HepG2 (cell line): ENCODE measurements around the gene KCNAB1. TPM values are rescaled to one million over a fixed set of nuclear protein-coding genes. Genes with fewer than 3 reads are reported as not detected.

Experiments used
- ATAC-seq: fragments of 200-7000 bp; cut with Tn5 transposase; 3 replicates; pipeline ENCODE4 v1.9.1; 2020; ENCODE audit warnings: mild to moderate bottlenecking, moderate library complexity
- BruUV-seq: library from RNA; stranded (reverse); fragments of 400-500 nt; replicated peaks from 2 replicates; lab custom pipeline; 2021; lab: Mats Ljungman, UMichigan
- CTCF ChIA-PET: fragments of 300-600 bp; formaldehyde crosslinking; extraction: SDS; loops from one replicate; lab custom pipeline; 2021; ENCODE audit warnings: low total read pairs, inconsistent platforms, low intra/inter-chr PET ratio; lab: Yijun Ruan, JAX
- POLR2A ChIA-PET: fragments of 350-600 bp; sonication (Branson Sonifier 250); formaldehyde crosslinking; loops from one replicate; lab custom pipeline; 2020; ENCODE audit warnings: antibody characterized with exemption, inconsistent platforms; lab: Yijun Ruan, JAX
- DNase-seq: peaks from one replicate; pipeline ENCODE4 v3.0.0-alpha.2; 2015; ENCODE audit warnings: low spot score
- FAIRE-seq: peaks from 3 replicates; lab custom pipeline; 2011; peaks lifted over from hg19 to GRCh38; lab: Jason Lieb, UNC
- H2AFZ ChIP-seq: one replicate; pipeline ENCODE4 v1.6.1; 2011; ENCODE audit warnings: low read length, inconsistent platforms
- H3K27ac ChIP-seq: fragments of 300-600 bp; 3 replicates; pipeline ENCODE4 v1.8.0; 2011; ENCODE audit warnings: mixed run types, mild to moderate bottlenecking, mixed read lengths, low read length, inconsistent platforms; ENCODE audit not compliant: insufficient read depth; ENCODE audit errors: extremely low read length
- H3K27me3 ChIP-seq, 2 experiments: fragments of 200-600 bp in 1 of 2; 2 replicates in 1 of 2; 3 replicates in 1 of 2; pipeline versions ENCODE4 v1.6.0 to v1.8.0; 2011; ENCODE audit warnings: low read length in 2 of 2, mild to moderate bottlenecking in 2 of 2, moderate library complexity in 2 of 2, inconsistent platforms in 1 of 2; ENCODE audit not compliant: insufficient read depth in 2 of 2, control insufficient read depth in 1 of 2
- H3K36me3 ChIP-seq, 2 experiments: fragments of 200-600 bp in 1 of 2; replicated peaks in 1 of 2; 2 replicates in 1 of 2; 3 replicates in 1 of 2; pipeline versions ENCODE4 v1.5.1 to v1.8.0; 2011; ENCODE audit warnings: low read length in 2 of 2, inconsistent platforms in 1 of 2; ENCODE audit not compliant: insufficient read depth in 2 of 2, control insufficient read depth in 1 of 2
- H3K4me1 ChIP-seq: 2 replicates; pipeline ENCODE4 v1.5.1; 2012; ENCODE audit warnings: low read length, inconsistent platforms; ENCODE audit not compliant: insufficient read depth
- H3K4me2 ChIP-seq: 2 replicates; pipeline ENCODE4 v1.6.0; 2011; ENCODE audit warnings: low read depth, low read length, inconsistent platforms
- H3K4me3 ChIP-seq, 3 experiments: fragments of 200-600 bp in 1 of 3; sonication (generic), shearing (Covaris generic) in 1 of 3; replicated peaks in 1 of 3; 2 replicates each; pipeline ENCODE4 v1.5.1; 2011 to 2016; ENCODE audit warnings: low read length in 3 of 3, inconsistent platforms in 2 of 3, low read depth in 2 of 3, mild to moderate bottlenecking in 2 of 3, control low read depth in 1 of 3, mixed read lengths in 1 of 3; ENCODE audit not compliant: insufficient read depth in 1 of 3
- H3K79me2 ChIP-seq: one replicate; pipeline ENCODE4 v1.6.1; 2011; ENCODE audit warnings: low read length, inconsistent platforms; ENCODE audit not compliant: insufficient read depth
- H3K9ac ChIP-seq: 2 replicates; pipeline ENCODE4 v1.6.0; 2011; ENCODE audit warnings: mild to moderate bottlenecking, low read depth, low read length, inconsistent platforms; ENCODE audit not compliant: insufficient read depth
- H3K9me3 ChIP-seq: 2 replicates; pipeline ENCODE4 v1.5.1; 2012; ENCODE audit warnings: mild to moderate bottlenecking, low read length
- H4K20me1 ChIP-seq: 2 replicates; pipeline ENCODE4 v1.6.0; 2011; ENCODE audit warnings: inconsistent platforms, mild to moderate bottlenecking, low read length, moderate library complexity; ENCODE audit not compliant: insufficient read depth
- HCFC1 ChIP-seq: fragments of 150-350 bp; IDR thresholded peaks from 2 replicates; pipeline ENCODE4 v1.6.1; 2014; ENCODE audit warnings: low read depth, low read length
- HOXA7 ChIP-seq: sonication (generic); formaldehyde crosslinking; IDR thresholded peaks from 2 replicates; pipeline ENCODE4 v1.8.1; 2022; ENCODE audit warnings: mild to moderate bottlenecking, missing genetic modification reagents, moderate library complexity
- KDM1A ChIP-seq: IDR thresholded peaks from 2 replicates; pipeline ENCODE4 v1.6.1; 2016; ENCODE audit warnings: missing compliant biosample characterization
- KDM6A ChIP-seq: IDR thresholded peaks from 2 replicates; pipeline ENCODE4 v1.6.1; 2016; ENCODE audit warnings: low read depth
- MAZ ChIP-seq, 2 experiments: sonication (generic) in 1 of 2; formaldehyde crosslinking in 1 of 2; IDR thresholded peaks; 2 replicates each; pipeline versions ENCODE4 v1.5.0 to v1.6.1; 2012 to 2020; ENCODE audit warnings: low read depth in 2 of 2, mild to moderate bottlenecking in 2 of 2, borderline replicate concordance in 1 of 2, improper control_type of control experiment in 1 of 2, low read length in 1 of 2, missing genetic modification reagents in 1 of 2, moderate library complexity in 1 of 2
- ZBTB7A ChIP-seq: sonication (generic); formaldehyde crosslinking; IDR thresholded peaks from 2 replicates; pipeline ENCODE4 v1.8.0; 2022; ENCODE audit warnings: mild to moderate bottlenecking, missing genetic modification reagents
- ZFP36 ChIP-seq: fragments of 150-350 bp; IDR thresholded peaks from 2 replicates; pipeline ENCODE4 v1.6.1; 2018; ENCODE audit warnings: borderline replicate concordance, low read length, low read depth; ENCODE audit not compliant: partially characterized antibody
- ZNF780A ChIP-seq: sonication (generic); formaldehyde crosslinking; IDR thresholded peaks from 2 replicates; pipeline ENCODE4 v1.8.0; 2022; ENCODE audit warnings: mild to moderate bottlenecking, missing genetic modification reagents, moderate library complexity
- WGBS: methylation state at CpG from one replicate; pipeline ENCODE4 v1.1.6; 2017; ENCODE audit warnings: low lambda C conversion rate; 5-methylcytosine and 5-hydroxymethylcytosine counted together
- in situ Hi-C: cut with HindIII; loops from 2 replicates; pipeline ENCODE4 v1.10.0; 2017; ENCODE audit warnings: low pct_unique_long_range_greater_than_20kb; ENCODE audit not compliant: extremely low pct_ligation_motif_present
- intact Hi-C: fragments of 100-400 bp; cut with micrococcal nuclease; formaldehyde crosslinking; loops from one replicate; pipeline ENCODE4 v1.10.0; 2022; ENCODE audit not compliant: unreplicated experiment
- polyA plus RNA-seq, 8 experiments: library from polyadenylated mRNA; depleted of rRNA in 3 of 8; stranded (reverse) in 7 of 8; unstranded in 1 of 8; fragments of >200 nt; fragmentation: Illumina TruSeq in 4 of 8; extraction: Trizol in 4 of 8; gene quantifications; 2 replicates each; pipeline versions ENCODE4 v1.2.1 to v1.2.3, GENCODE V29; 2011 to 2016; ENCODE audit warnings: low read depth in 4 of 8, missing spikeins in 1 of 8, mixed read lengths in 1 of 8; ENCODE audit not compliant: insufficient read depth in 1 of 8
- total RNA-seq, 5 experiments: library from RNA; depleted of rRNA; stranded (reverse); fragments of >200 nt; fragmentation: Illumina TruSeq; extraction: Trizol; gene quantifications; 2 replicates each; pipeline ENCODE4 v1.2.3, GENCODE V29; 2016; ENCODE audit warnings: low read depth in 1 of 5
- TF ChIP-seq, protein P1 (sequence below): sonication (generic); formaldehyde crosslinking; IDR thresholded peaks from one replicate; pipeline ENCODE4 v1.5.1; 2020; ENCODE audit warnings: mild to moderate bottlenecking, missing genetic modification reagents; ENCODE audit errors: not compliant biosample characterization

Gene KCNAB1
- total and polyA plus RNA-seq, 2 of the 13 experiments (the other 11 are each of a cell fraction or from before 2014, with no cell fraction given): not detected

DNA sequence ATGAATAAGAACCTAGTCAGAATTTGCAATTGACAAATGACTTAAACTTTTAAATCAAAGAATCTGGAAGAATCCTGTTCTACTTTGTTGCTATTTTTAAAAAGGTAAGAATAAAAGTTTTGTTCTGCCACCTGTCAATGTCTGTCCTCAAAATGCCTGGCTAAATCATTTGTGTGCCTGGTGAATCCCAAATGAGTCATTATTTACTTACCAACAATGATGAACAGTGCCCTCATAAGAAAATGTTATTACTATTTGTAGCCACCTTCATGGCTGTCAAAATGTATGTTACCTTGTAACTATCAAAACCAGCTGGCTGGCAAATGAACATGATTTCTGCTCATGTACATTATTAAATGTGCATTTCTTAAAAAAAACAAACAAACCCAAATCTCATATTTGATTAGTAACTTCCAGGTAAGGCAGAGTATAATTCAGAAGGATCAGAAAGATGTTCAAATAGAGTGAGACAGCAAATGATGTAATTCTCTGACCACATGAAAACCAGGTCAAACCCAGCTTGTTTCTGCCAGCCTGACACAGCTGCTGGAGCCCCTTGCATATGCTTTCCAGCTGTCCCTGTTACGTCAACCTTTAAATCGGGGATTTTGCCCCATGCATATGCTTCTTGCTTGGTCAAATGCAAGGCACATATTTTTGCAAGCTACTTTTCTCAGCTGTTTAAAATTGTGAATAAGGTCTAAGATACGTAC lies 296.6 kb downstream of the KCNAB1 start:
- no peaks in the 10 kb centered on the region for H4K20me1 ChIP-seq
- FAIRE-seq (no peak), DNase-seq (no peak), ATAC-seq (no peak)
- peaks cover 0 to 9% of the 10 kb centered on the region in 2 experiments; a peak in 2 of 5 replicates for H3K27me3 ChIP-seq
- WGBS: 3% methylated on average over 3 of the region's 3 CpGs
- no peak overlapping the region for H2AFZ ChIP-seq
- in situ Hi-C loops: no loop called here
- H3K9ac ChIP-seq: no peak overlapping the region
- CTCF ChIA-PET: no interaction called here
- no TSS peak for BruUV-seq
- no peak for TF ChIP-seq KDM1A
- no peak for TF ChIP-seq ZBTB7A (CRISPR knock-in tag)
- TF ChIP-seq HCFC1: no peak
- no peak for TF ChIP-seq ZFP36
- no peak overlapping the region for H3K4me2 ChIP-seq
- H3K4me3 ChIP-seq: no peak overlapping the region
- H3K9me3 ChIP-seq: no peaks in the 10 kb centered on the region
- H3K27ac ChIP-seq: no peak overlapping the region
- no peaks in the 10 kb centered on the region for H3K36me3 ChIP-seq
- H3K79me2 ChIP-seq: no peaks in the 10 kb centered on the region
- H3K4me1 ChIP-seq: no peaks in the 10 kb centered on the region
- POLR2A ChIA-PET: no interaction called here
- intact Hi-C loops: no loop called here

DNA sequence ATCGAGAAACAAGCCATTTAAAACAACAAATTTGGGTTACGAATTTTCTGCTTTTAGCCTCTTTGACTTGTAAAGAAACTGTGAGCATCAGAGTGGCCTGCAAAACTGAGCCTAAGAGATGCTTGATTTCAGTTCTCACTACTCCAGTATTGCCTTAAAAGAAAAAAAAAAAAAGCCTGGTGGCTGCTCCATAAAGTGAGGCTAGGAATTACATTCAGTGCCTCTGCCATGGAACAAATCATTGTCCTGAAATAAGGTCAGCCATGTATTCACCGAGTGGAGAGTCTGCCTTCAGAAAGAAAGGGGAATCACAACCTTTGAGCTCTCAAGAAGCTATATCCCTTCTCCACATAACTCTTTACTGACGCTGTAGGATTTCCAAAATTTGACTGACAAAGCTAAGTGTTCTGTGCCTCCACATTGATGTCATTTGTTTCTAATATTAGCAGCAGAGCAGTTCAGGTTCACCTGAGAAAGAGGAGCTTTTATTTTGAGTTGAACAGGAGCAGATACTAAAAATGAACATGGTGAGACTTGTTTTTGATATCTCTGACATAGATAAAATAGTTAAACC lies 297.3 kb downstream of the KCNAB1 start:
- peaks cover 0 to 9% of the 10 kb centered on the region in 2 experiments; a peak in 2 of 5 replicates for H3K27me3 ChIP-seq
- WGBS: 23% methylated on average over 4 of the region's 4 CpGs
- FAIRE-seq: no peak
- no peaks in the 10 kb centered on the region for H3K36me3 ChIP-seq
- H3K4me1 ChIP-seq: no peaks in the 10 kb centered on the region
- H3K9ac ChIP-seq: no peak overlapping the region
- ChIA-PET POLR2A (no interaction called here), CTCF (no interaction called here)
- in situ Hi-C loops (no loop called here), intact Hi-C loops (no loop called here)
- H3K4me3 ChIP-seq: no peak overlapping the region
- H2AFZ ChIP-seq: no peak overlapping the region
- no peaks in the 10 kb centered on the region for H3K79me2 ChIP-seq
- no peak overlapping the region for H3K4me2 ChIP-seq
- H4K20me1 ChIP-seq: no peaks in the 10 kb centered on the region
- H3K9me3 ChIP-seq: no peaks in the 10 kb centered on the region
- no peak for ATAC-seq
- no TSS peak for BruUV-seq
- no peak for DNase-seq
- no peak overlapping the region for H3K27ac ChIP-seq
- TF ChIP-seq, protein P1, sequence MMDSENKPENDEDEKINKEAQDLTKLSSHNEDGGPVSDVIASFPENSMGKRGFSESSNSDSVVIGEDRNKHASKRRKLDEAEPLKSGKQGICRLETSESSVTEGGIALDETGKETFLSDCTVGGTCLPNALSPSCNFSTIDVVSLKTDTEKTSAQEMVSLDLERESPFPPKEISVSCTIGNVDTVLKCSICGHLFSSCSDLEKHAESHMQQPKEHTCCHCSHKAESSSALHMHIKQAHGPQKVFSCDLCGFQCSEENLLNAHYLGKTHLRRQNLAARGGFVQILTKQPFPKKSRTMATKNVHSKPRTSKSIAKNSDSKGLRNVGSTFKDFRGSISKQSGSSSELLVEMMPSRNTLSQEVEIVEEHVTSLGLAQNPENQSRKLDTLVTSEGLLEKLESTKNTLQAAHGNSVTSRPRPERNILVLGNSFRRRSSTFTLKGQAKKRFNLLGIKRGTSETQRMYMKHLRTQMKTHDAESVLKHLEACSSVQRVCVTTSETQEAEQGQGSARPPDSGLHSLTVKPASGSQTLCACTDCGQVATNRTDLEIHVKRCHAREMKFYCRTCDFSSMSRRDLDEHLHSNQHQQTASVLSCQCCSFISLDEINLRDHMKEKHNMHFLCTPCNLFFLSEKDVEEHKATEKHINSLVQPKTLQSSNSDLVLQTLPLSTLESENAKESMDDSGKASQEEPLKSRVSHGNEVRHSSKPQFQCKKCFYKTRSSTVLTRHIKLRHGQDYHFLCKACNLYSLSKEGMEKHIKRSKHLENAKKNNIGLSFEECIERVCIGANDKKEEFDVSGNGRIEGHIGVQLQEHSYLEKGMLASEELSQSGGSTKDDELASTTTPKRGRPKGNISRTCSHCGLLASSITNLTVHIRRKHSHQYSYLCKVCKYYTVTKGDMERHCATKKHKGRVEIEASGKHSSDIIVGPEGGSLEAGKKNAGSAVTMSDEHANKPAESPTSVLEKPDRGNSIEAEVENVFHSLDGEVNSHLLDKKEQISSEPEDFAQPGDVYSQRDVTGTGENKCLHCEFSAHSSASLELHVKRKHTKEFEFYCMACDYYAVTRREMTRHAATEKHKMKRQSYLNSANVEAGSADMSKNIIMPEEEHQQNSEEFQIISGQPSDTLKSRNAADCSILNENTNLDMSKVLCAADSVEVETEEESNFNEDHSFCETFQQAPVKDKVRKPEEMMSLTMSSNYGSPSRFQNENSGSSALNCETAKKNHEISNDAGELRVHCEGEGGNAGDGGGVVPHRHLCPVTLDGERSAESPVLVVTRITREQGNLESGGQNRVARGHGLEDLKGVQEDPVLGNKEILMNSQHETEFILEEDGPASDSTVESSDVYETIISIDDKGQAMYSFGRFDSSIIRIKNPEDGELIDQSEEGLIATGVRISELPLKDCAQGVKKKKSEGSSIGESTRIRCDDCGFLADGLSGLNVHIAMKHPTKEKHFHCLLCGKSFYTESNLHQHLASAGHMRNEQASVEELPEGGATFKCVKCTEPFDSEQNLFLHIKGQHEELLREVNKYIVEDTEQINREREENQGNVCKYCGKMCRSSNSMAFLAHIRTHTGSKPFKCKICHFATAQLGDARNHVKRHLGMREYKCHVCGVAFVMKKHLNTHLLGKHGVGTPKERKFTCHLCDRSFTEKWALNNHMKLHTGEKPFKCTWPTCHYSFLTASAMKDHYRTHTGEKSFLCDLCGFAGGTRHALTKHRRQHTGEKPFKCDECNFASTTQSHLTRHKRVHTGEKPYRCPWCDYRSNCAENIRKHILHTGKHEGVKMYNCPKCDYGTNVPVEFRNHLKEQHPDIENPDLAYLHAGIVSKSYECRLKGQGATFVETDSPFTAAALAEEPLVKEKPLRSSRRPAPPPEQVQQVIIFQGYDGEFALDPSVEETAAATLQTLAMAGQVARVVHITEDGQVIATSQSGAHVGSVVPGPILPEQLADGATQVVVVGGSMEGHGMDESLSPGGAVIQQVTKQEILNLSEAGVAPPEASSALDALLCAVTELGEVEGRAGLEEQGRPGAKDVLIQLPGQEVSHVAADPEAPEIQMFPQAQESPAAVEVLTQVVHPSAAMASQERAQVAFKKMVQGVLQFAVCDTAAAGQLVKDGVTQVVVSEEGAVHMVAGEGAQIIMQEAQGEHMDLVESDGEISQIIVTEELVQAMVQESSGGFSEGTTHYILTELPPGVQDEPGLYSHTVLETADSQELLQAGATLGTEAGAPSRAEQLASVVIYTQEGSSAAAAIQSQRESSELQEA (CRISPR knock-in tag): no peak
- TF ChIP-seq MAZ (IDR thresholded peaks at IDR 0.05; ENCODE audit: borderline replicate concordance, low read depth, low read length) (no peak), MAZ (CRISPR knock-in tag; IDR thresholded peaks at IDR 0.05; ENCODE audit: low read depth) (no peak), HOXA7 (CRISPR knock-in tag) (no peak), KDM6A (CRISPR knock-in tag) (no peak), ZNF780A (no peak)
